ENCODE measurements around the gene USP10.

DNA sequence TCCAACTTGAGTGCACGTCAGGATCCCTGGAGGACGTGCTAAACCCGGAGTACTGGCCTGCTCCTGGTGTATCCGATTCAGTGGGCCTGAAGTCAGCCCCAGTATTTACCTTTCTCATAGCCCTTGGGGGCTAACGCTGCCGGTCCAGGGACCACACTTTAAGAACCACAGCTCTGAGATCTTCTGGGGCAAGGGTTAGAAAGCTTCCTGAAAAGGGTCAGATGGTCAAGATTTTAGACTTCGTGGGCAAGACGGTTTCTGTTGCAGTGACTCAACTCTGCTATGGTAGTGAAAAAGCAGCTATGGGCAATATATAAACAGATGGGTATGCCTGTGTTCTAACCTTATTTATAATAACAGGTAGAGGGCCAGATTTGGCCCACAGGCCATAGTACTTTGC lies 14.6 kb upstream of the USP10 start:
- TF ChIP-seq, protein P1, sequence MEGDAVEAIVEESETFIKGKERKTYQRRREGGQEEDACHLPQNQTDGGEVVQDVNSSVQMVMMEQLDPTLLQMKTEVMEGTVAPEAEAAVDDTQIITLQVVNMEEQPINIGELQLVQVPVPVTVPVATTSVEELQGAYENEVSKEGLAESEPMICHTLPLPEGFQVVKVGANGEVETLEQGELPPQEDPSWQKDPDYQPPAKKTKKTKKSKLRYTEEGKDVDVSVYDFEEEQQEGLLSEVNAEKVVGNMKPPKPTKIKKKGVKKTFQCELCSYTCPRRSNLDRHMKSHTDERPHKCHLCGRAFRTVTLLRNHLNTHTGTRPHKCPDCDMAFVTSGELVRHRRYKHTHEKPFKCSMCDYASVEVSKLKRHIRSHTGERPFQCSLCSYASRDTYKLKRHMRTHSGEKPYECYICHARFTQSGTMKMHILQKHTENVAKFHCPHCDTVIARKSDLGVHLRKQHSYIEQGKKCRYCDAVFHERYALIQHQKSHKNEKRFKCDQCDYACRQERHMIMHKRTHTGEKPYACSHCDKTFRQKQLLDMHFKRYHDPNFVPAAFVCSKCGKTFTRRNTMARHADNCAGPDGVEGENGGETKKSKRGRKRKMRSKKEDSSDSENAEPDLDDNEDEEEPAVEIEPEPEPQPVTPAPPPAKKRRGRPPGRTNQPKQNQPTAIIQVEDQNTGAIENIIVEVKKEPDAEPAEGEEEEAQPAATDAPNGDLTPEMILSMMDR (IDR thresholded peaks at IDR 0.05) = no peak
- no peak for TF ChIP-seq EZH2 (IDR thresholded peaks at IDR 0.05; ENCODE audit: borderline replicate concordance, insufficient read depth, low read depth, low read length, poor library complexity, severe bottlenecking)

Data from B cell (primary cell).